ENCODE results near the gene SIL1. TPM values are rescaled to one million over a fixed set of nuclear protein-coding genes. Genes with fewer than 3 reads are reported as not detected.

SIL1 gene
- total and polyA plus RNA-seq, 2 donors (not counting 1 experiment from before 2014, with no cell fraction given) = 66.4 to 85.5 TPM

DNA sequence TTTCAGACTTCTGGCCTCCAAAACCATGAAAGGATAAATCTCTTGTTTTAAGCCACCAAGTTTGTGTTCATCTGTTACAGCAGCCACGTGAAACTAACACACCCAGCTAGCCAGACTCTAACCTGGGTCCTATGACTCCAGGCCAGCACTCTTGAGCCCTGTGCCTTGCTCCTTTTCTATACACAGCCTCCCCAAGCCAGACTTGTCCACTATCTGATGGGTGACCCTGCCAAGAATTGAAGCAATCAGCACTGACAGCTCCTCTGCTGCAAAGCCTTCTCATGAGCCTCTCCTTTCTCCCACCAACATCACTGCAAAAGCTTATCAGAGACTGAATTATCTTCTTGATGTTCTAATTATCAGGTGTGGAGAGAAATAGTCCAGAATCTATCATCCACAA lies 41.4 kb downstream of the SIL1 start:
- no peaks in the 10 kb centered on the region for H3K27me3 ChIP-seq (ENCODE audit: control insufficient read depth, insufficient read depth, low read length)
- no peaks in the 10 kb centered on the region for H3K9me3 ChIP-seq (ENCODE audit: control insufficient read depth, insufficient read depth, low read depth, low read length)
- no peaks in the 10 kb centered on the region for H4K20me1 ChIP-seq (ENCODE audit: control insufficient read depth, extremely low read depth, insufficient read depth, low read length)
- no peak for TF ChIP-seq EZH2 (IDR thresholded peaks at IDR 0.05; ENCODE audit: low read length, missing control alignments)
- TF ChIP-seq, protein P1, sequence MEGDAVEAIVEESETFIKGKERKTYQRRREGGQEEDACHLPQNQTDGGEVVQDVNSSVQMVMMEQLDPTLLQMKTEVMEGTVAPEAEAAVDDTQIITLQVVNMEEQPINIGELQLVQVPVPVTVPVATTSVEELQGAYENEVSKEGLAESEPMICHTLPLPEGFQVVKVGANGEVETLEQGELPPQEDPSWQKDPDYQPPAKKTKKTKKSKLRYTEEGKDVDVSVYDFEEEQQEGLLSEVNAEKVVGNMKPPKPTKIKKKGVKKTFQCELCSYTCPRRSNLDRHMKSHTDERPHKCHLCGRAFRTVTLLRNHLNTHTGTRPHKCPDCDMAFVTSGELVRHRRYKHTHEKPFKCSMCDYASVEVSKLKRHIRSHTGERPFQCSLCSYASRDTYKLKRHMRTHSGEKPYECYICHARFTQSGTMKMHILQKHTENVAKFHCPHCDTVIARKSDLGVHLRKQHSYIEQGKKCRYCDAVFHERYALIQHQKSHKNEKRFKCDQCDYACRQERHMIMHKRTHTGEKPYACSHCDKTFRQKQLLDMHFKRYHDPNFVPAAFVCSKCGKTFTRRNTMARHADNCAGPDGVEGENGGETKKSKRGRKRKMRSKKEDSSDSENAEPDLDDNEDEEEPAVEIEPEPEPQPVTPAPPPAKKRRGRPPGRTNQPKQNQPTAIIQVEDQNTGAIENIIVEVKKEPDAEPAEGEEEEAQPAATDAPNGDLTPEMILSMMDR (conservative IDR thresholded peaks at IDR 0.05 in 1 of 2, IDR thresholded peaks at IDR 0.05 in 1 of 2; ENCODE audit: low read depth in 1 of 2, low read length in 2 of 2) = no peak
- H2AFZ ChIP-seq (ENCODE audit: low read length) = no peak overlapping the region
- no peaks in the 10 kb centered on the region for H3K79me2 ChIP-seq (ENCODE audit: control insufficient read depth, insufficient read depth, low read length)
- H3K27ac ChIP-seq (ENCODE audit: insufficient read depth, low read length) = no peak overlapping the region
- H3K4me1 ChIP-seq (ENCODE audit: control insufficient read depth, extremely low read depth, insufficient read depth, low read length) = no peaks in the 10 kb centered on the region
- no peak overlapping the region for H3K4me2 ChIP-seq (ENCODE audit: extremely low read depth, insufficient read depth, low read length)
- H3K36me3 ChIP-seq (ENCODE audit: control insufficient read depth, insufficient read depth, low read length) = no peaks in the 10 kb centered on the region
- DNase-seq (ENCODE audit: low read depth in 2 of 2) = no peak
- no peak overlapping the region for H3K9ac ChIP-seq (ENCODE audit: insufficient read depth, low read length)
- no peak overlapping the region for H3K4me3 ChIP-seq (replicated peaks in 1 of 4; ENCODE audit: control extremely low read depth in 1 of 4, insufficient read depth in 1 of 4, low read depth in 3 of 4, low read length in 4 of 4)

DNA sequence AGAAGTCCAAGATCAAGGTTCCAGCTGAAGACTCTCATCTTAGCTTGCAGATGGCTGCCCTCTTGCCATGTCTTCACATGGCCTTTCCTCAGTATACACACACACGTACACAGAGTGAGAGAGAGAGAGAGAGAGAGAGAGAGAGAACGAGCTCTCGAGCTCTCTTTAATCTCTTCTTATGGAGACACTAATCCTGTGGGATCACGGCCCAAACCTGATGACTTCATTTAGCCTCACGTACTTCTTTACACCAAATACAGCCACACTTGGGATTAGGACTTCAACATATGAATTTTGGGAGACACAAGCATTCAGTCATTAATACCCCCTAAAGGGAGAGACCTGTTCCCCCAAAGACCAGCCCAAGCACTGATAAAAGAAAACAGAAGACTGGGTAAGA lies 42.8 kb downstream of the SIL1 start:
- no peaks in the 10 kb centered on the region for H4K20me1 ChIP-seq (ENCODE audit: control insufficient read depth, extremely low read depth, insufficient read depth, low read length)
- H3K27ac ChIP-seq (ENCODE audit: insufficient read depth, low read length) = no peak overlapping the region
- H3K4me2 ChIP-seq (ENCODE audit: extremely low read depth, insufficient read depth, low read length) = no peak overlapping the region
- H3K36me3 ChIP-seq (ENCODE audit: control insufficient read depth, insufficient read depth, low read length) = no peaks in the 10 kb centered on the region
- H3K4me1 ChIP-seq (ENCODE audit: control insufficient read depth, extremely low read depth, insufficient read depth, low read length) = no peaks in the 10 kb centered on the region
- H2AFZ ChIP-seq (ENCODE audit: low read length) = no peak overlapping the region
- no peaks in the 10 kb centered on the region for H3K9me3 ChIP-seq (ENCODE audit: control insufficient read depth, insufficient read depth, low read depth, low read length)
- H3K79me2 ChIP-seq (ENCODE audit: control insufficient read depth, insufficient read depth, low read length) = no peaks in the 10 kb centered on the region
- H3K4me3 ChIP-seq (replicated peaks in 1 of 4; ENCODE audit: control extremely low read depth in 1 of 4, insufficient read depth in 1 of 4, low read depth in 3 of 4, low read length in 4 of 4) = no peak overlapping the region
- no peaks in the 10 kb centered on the region for H3K27me3 ChIP-seq (ENCODE audit: control insufficient read depth, insufficient read depth, low read length)
- TF ChIP-seq, protein P1 (conservative IDR thresholded peaks at IDR 0.05 in 1 of 2, IDR thresholded peaks at IDR 0.05 in 1 of 2; ENCODE audit: low read depth in 1 of 2, low read length in 2 of 2) = no peak
- TF ChIP-seq EZH2 (IDR thresholded peaks at IDR 0.05; ENCODE audit: low read length, missing control alignments) = no peak
- DNase-seq (ENCODE audit: low read depth in 2 of 2) = no peak
- no peak overlapping the region for H3K9ac ChIP-seq (ENCODE audit: insufficient read depth, low read length)

DNA sequence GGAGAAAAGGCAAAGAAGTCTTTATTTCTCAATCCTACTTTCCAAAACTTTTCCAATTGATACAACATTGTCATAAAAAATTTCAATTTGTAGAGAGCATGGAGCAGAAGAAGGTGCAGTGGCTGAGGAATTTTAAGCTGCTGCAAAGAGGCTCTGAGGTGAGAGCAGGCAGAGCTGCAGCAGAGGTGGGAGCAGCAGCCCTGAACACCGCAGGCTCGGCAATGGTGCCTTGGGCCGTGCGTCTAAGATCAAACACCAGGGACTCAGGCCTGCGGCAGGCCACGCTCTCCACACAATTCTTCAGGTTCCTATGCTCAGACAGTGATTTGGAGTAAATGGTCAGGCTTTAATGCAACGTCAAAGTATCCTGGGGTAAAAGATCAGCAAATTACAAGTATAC lies 46.3 kb downstream of the SIL1 start:
- Histone ChIP-seq H3K27me3 (ENCODE audit: control insufficient read depth, insufficient read depth, low read length) (no peaks in the 10 kb centered on the region), H3K4me1 (ENCODE audit: control insufficient read depth, extremely low read depth, insufficient read depth, low read length) (no peaks in the 10 kb centered on the region), H3K4me3 (replicated peaks in 1 of 4; ENCODE audit: control extremely low read depth in 1 of 4, insufficient read depth in 1 of 4, low read depth in 3 of 4, low read length in 4 of 4) (no peak overlapping the region), H3K9ac (ENCODE audit: insufficient read depth, low read length) (no peak overlapping the region), H2AFZ (ENCODE audit: low read length) (no peak overlapping the region), H3K4me2 (ENCODE audit: extremely low read depth, insufficient read depth, low read length) (no peak overlapping the region), H3K27ac (ENCODE audit: insufficient read depth, low read length) (no peak overlapping the region), H3K79me2 (ENCODE audit: control insufficient read depth, insufficient read depth, low read length) (no peaks in the 10 kb centered on the region), H3K9me3 (ENCODE audit: control insufficient read depth, insufficient read depth, low read depth, low read length) (no peaks in the 10 kb centered on the region), H3K36me3 (ENCODE audit: control insufficient read depth, insufficient read depth, low read length) (no peaks in the 10 kb centered on the region), H4K20me1 (ENCODE audit: control insufficient read depth, extremely low read depth, insufficient read depth, low read length) (no peaks in the 10 kb centered on the region)
- DNase-seq (ENCODE audit: low read depth in 2 of 2) = no peak
- TF ChIP-seq EZH2 (IDR thresholded peaks at IDR 0.05; ENCODE audit: low read length, missing control alignments) = no peak
- TF ChIP-seq, protein P1 (conservative IDR thresholded peaks at IDR 0.05 in 1 of 2, IDR thresholded peaks at IDR 0.05 in 1 of 2; ENCODE audit: low read depth in 1 of 2, low read length in 2 of 2) = no peak

All from fibroblast of lung (primary cell).